Esophagus muscularis mucosa (tissue), 3 donors: ENCODE measurements around the gene EAPP.
"Not testable (repeated sequence)": the region's sequence is repeated elsewhere in the genome, so short reads cannot be mapped to it uniquely, and the experiment has no call there.

Experiments
- CTCF ChIP-seq, 3 experiments: fragments of 200-600 bp in 2 of 3; fragments of 450-650 bp in 1 of 3; sonication (generic) in 2 of 3; IDR thresholded peaks; one replicate each; pipeline ENCODE4 v1.5.1; 2017 to 2019; ENCODE audit warnings: antibody characterized with exemption in 3 of 3, mild to moderate bottlenecking in 2 of 3, moderate library complexity in 1 of 3
- EP300 ChIP-seq: sonication (generic); formaldehyde crosslinking; IDR thresholded peaks from one replicate; pipeline ENCODE4 v1.6.1; 2017; ENCODE audit warnings: antibody characterized with exemption

- TF ChIP-seq EP300; CTCF (IDR thresholded peaks at IDR 0.05): not testable (repeated sequence)
Observed at GRCh38 chr14:34476036-34476435, 63.5 kb downstream of the EAPP start.
